H7 (cell line): ENCODE measurements around the gene MYRIP. TPM values are rescaled to one million over a fixed set of nuclear protein-coding genes. Genes with fewer than 3 reads are reported as not detected.
"Not testable (repeated sequence)": the region's sequence is repeated elsewhere in the genome, so short reads cannot be mapped to it uniquely, and the experiment has no call there.

Experiments
- DNase-seq: peaks from one replicate; pipeline ENCODE4 v3.0.0; 2012
- H3K27me3 ChIP-seq: 2 replicates; pipeline ENCODE4 v1.6.0; 2011; ENCODE audit warnings: mild to moderate bottlenecking, low read length; ENCODE audit not compliant: control insufficient read depth, insufficient read depth
- H3K36me3 ChIP-seq: replicated peaks from 2 replicates; pipeline ENCODE4 v1.5.1; 2011; ENCODE audit warnings: low read length; ENCODE audit not compliant: control insufficient read depth, insufficient read depth
- H3K4me3 ChIP-seq: 2 replicates; pipeline ENCODE4 v1.5.1; 2011; ENCODE audit warnings: low read depth, mild to moderate bottlenecking, control low read depth, low read length, moderate library complexity; ENCODE audit not compliant: insufficient read depth
- total RNA-seq: library from RNA; depleted of rRNA; stranded (reverse); fragments of >200 nt; shearing (Covaris generic); gene quantifications from 2 replicates; pipeline ENCODE4 v1.2.3, GENCODE V29; 2014

MYRIP gene
- total RNA-seq, 1 experiment from 2014 or later: 7.8 TPM

DNA sequence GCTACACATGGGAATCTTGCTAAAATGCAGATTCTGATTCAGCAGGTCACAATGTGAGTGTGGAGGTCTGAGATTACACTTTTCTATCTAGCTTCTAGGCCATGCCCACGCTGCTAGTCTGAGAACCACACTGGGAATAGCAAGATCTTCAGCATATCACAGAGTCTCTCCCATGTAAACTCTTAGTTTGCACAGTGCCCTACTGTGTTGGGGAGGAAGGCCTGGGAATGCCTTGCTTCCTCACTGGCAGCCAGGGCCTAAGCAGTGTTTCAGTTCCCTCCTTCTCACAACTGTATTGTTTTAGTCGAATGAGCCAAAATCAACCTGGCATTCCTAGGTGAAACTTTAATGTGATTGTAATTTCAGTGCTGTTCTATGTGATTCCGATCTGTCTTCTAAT is 320.1 kb downstream of the MYRIP start:
- DNase-seq: no peak
- Histone ChIP-seq H3K27me3 (no peaks in the 10 kb centered on the region), H3K4me3 (no peak overlapping the region), H3K36me3 (no peaks in the 10 kb centered on the region)

DNA sequence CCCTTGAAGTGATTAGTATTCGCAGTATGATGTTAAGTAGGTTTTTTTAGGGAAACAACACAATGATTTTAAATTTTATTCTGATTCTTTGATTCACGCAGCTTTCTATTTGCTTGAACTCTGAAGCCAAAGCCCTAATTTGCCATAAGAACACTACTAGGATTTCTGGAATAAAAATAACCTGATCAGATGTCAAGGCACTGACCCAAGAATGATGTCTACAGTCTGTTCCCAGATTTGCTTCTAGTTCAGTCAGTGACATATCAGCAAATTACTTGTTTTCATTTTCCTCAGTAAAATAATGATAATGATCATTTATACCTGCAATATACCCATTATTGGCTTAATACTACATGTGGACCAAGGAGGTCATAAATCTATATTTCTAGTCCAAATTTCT is 320.6 kb downstream of the MYRIP start:
- Histone ChIP-seq H3K36me3 (no peaks in the 10 kb centered on the region), H3K4me3 (no peak overlapping the region), H3K27me3 (no peaks in the 10 kb centered on the region)
- no peak for DNase-seq

DNA sequence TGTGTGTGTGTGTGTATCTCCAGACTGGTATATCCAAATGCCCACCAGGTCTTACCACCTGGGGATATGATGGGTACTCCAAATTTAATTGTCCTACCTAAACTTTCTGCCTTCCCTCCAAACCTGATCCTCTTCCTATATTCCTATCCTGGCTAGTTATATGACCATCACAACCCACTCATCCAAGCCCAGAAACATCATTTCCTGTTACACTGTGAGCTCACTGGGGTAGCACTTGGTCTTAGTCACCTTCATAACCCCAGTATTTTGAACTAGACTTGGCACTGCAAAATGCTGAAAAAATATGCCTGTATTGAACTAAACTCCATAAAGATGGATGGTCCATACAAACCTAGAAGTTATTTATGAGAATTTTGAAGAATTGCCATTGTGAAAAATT is 321.3 kb downstream of the MYRIP start:
- Histone ChIP-seq H3K36me3 (no peaks in the 10 kb centered on the region), H3K27me3 (no peaks in the 10 kb centered on the region), H3K4me3 (no peak overlapping the region)
- DNase-seq: no peak

DNA sequence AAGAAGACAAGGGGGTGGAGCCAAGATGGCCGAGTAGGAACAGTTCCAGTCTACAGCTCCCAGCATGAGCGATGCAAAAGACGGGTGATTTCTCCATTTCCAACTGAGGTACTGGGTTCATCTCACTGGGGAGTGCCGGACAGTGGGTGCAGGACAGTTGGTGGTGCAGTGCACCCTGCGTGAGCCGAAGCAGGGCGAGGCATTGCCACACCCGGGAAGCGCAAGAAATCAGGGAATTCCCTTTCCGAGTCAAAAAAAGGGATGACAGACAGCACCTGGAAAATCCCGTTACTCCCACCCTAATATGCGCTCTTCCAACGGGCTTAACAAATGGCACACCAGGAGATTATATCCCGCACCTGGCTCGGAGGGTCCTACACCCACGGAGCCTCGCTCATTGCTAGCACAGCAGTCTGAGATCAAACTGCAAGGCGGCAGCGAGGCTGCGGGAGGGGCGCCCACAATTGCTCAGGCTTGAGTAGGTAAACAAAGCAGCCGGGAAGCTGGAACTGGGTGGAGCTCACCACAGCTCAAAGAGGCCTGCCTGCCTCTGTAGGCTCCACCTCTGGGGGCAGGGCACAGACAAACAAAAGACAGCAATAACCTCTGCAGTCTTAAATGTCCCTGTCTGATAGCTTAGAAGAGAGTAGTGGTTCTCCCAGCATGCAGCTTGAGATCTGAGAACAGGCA is 324.6 kb downstream of the MYRIP start:
- H3K4me3 ChIP-seq, H3K36me3 ChIP-seq, H3K27me3 ChIP-seq, DNase-seq: not testable (repeated sequence)

DNA sequence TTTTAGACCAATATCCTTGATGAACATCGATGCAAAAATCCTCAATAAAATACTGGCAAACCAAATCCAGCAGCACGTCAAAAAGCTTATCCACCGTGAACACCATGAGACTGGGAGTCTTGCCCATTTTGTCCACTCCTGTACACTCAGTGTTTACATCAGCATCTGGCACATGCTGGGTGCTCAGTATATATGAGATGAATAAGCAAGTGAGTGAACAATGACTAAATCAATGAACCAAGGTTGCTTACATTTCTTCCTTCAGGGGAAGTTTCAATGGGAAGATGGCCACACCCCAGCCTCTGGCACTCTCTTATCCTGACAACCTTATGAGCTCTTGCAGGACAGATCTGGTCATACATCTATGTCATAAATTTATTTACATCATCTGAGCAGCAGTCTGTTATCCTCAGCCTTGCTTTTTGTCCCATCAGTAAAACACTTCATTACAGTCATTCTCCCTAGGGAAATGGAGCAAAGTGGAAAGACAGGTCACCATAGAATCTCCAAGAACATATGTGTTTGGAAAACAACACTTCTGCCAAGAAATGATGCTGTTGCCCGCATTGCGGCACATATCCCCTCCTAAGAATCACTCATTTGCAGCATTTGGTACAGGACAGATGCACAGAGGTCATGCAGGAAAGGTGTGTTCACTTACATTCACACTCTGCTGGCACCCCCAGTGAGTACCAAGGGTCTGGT is 328.3 kb downstream of the MYRIP start:
- no peak overlapping the region for H3K4me3 ChIP-seq
- DNase-seq: no peak
- H3K27me3 ChIP-seq: no peaks in the 10 kb centered on the region
- no peaks in the 10 kb centered on the region for H3K36me3 ChIP-seq

DNA sequence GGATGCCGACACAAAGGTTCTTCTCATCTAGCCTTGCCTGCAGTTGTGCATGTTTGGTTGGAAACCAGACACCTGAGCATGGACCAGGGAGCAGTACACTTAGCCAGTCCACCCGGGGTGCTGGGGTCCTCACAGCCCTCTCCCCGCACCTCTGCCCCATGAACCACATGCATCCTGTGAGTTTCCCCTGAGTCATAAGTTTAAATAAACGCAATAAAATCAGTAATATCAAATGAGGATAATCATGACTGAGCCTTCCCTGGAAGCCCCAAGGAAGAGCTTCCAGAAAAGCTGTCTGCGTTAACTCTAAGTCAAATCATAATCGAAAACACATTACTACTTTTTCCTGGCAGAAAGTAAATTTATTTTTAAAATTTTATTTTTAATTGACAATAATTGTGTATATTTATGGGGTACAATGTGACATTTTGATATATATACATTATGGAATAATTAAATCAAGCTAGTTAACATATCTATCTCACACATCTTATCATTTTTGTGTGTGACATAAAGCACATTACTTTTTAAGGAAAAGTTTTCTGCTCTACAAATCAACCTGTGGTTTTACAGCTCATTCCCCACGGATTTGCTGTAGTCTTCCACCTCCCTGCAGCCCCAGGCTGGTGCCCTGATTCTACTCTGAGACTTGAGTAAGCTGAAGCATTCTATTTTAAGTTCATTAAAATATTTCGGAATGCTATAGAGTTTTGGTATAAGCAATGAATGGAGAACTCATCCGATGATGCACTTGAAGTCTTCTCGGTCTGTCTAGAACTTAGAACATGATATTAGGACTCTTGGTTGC is 334.1 kb downstream of the MYRIP start:
- Histone ChIP-seq H3K27me3 (no peaks in the 10 kb centered on the region), H3K36me3 (no peaks in the 10 kb centered on the region), H3K4me3 (no peak overlapping the region)
- DNase-seq: no peak

DNA sequence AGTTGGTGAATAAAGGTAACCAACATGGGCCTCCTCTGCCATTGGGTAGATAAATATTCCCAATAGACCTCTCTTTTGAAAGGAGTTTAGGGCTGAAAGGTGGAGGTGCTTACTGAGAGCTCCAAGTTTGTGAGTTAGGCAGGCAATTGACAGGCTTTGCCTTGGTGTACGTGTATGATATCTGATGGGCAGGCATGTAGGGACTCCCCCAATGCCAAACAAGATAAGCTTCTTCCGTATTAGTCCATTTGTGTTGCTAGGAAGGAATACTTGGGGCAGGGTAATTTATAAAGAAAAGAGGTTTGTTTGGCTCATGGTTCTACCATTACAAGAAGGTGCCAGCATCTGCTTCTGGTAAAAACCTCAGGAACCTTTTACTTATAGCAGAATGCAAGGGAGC is 339.4 kb downstream of the MYRIP start:
- H3K36me3 ChIP-seq: no peaks in the 10 kb centered on the region
- no peaks in the 10 kb centered on the region for H3K27me3 ChIP-seq
- H3K4me3 ChIP-seq: no peak overlapping the region
- no peak for DNase-seq

DNA sequence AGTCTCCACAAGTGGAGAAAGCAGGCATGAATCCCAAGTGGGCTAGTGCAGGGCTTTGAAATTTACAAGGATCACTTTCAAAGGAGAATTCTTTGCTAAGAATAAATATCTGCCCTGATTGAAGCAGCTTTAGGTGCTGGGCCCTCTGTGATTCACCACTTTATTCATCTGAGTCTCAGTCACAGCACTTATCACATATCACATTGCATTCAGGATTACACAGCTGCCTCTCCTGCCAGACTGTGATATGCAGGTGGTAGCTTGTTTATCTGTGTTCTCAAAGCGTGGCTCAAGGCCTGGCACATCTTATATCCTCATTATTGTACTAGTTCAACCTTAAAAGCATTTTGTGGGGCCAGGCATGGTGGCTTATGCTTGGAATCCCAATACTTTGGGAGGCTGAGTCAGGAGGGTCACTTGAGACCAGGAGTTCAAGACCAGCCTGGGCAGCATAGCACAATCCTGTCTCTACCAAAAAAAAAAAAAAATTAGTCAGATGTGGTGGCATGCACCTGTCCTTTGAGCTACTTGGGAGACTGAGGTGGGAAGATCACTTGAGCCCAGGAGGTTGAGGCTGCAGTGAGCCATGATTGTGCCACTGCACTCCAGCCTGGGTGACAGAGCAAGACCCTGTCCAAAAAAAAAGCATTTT is 343.2 kb downstream of the MYRIP start:
- H3K4me3 ChIP-seq: no peak overlapping the region
- H3K36me3 ChIP-seq: no peaks in the 10 kb centered on the region
- no peaks in the 10 kb centered on the region for H3K27me3 ChIP-seq
- no peak for DNase-seq

DNA sequence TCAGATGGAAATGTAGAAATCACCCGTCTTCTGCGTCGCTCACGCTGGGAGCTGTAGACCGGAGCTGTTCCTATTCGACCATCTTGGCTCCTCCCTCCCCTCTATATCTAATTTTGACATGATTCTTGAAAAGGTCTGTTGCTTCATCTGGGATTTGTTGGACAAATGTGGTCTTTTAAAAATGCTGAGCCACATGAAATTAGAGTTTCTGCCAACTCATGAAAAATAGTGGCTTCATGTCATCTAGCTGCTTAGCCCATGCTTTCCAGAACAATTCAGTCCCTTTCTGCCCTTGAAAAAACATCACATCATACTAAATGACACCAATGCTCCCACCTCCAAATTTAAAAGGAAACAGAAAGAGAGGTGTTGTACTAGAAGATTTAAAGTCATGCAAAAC is 351.5 kb downstream of the MYRIP start:
- DNase-seq: no peak
- Histone ChIP-seq H3K4me3 (no peak overlapping the region), H3K36me3 (no peaks in the 10 kb centered on the region), H3K27me3 (no peaks in the 10 kb centered on the region)

DNA sequence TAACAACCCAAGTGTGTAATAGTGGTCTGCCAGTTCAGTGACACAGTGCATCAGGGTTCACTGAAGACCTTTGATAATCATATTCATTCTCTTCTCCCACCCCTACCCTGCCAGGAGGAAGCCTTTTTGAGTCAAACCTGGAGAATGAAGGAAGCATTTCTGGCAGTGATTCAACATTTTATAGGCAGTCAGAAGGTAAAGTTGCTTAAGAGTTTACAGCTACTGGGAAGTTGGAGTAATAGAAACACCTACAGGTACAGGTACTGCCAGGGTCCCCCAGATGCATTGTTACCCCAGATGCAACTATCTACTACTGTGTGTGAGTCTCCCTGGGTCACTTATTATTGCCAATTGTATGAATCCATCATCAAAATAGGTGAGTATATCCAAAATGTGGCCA is 353.2 kb downstream of the MYRIP start:
- Histone ChIP-seq H3K36me3 (no peaks in the 10 kb centered on the region), H3K27me3 (no peaks in the 10 kb centered on the region), H3K4me3 (no peak overlapping the region)
- no peak for DNase-seq

DNA sequence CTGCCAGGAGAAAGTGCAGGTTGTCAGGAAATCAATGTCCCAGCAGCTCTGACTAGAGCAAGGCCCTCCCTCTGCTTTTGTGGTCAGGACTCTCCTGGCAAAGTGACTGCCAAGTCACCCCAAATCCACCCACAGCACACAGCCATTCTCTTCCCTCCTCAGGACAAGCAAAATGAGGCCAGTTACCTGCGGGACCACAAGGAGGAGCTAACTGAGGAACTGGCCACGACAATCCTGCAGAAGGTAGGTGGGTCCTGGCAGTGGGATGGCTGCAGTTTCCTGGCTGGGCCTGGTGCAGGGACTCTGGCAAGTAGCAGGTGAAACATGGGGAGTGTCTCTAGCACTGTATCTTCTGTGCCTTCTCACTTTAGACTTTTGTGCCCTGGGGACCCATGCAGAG is 357.6 kb downstream of the MYRIP start:
- no peaks in the 10 kb centered on the region for H3K27me3 ChIP-seq
- no peaks in the 10 kb centered on the region for H3K36me3 ChIP-seq
- H3K4me3 ChIP-seq: no peak overlapping the region
- DNase-seq: peak; percentile 61

DNA sequence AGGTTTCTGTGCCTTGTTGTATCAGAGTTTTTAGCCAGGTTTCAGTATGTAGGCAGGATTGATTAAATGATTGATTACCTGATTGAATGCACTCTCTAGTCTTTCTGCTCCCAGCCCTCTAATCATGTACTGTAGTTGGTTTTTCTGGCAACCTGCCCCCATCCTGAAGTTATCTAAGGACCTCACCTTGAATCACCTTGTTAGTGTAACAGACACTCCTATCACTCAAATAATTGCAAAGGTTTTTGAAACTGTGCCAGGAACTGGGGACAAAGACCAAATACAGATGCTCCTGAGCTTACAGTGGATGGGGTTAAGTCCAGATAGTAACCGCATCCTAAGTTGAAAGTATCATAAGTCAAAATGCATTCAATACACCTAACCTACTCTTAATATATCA is 358.5 kb downstream of the MYRIP start:
- Histone ChIP-seq H3K4me3 (no peak overlapping the region), H3K36me3 (no peaks in the 10 kb centered on the region), H3K27me3 (no peaks in the 10 kb centered on the region)
- no peak for DNase-seq

DNA sequence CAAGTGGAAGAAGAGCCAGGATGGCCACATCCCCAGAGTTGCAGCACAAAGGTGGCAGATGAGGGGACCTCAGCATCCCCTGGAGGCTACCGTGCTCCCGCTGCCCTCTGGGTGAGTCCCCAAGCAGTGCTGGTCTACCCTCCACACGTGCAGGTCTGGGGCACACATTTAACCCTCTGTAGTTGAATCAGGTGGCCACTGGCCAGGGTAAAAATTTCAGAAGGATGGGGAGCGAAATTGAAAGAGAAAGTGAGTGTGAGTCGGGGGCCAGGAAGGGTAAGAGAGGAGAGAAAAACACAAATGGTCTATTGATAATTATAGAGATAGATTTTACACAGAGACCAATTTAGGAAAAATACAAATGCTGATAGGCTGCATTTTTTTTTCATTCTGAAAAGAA is 360.6 kb downstream of the MYRIP start:
- H3K4me3 ChIP-seq: no peak overlapping the region
- H3K36me3 ChIP-seq: no peaks in the 10 kb centered on the region
- DNase-seq: no peak
- no peaks in the 10 kb centered on the region for H3K27me3 ChIP-seq

DNA sequence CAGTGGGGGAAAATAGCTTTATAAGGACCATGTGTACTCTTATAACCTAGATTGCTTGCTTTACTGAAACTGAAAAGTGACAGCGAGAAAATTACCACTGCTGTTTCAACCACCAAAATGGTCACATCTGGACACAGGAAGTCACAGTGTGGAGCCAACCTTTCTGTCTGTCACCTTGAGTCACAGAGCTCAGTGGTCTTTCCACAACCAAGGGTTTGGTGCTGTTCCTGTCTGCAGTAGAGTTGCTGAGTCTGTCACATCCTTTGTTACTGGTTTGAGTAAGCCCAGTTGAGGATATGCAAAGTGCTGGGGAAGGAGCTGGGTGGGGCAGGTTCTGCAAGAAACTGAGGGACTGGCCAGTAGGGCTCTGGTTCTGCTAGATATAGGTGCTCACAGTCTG is 361.0 kb downstream of the MYRIP start:
- DNase-seq: no peak
- Histone ChIP-seq H3K27me3 (no peaks in the 10 kb centered on the region), H3K36me3 (no peaks in the 10 kb centered on the region), H3K4me3 (no peak overlapping the region)
